Smooth muscle cell (in vitro differentiated cells): ENCODE results near the gene GBP3. TPM values are rescaled to one million over a fixed set of nuclear protein-coding genes. Genes with fewer than 3 reads are reported as not detected.
"Not testable (repeated sequence)": the region's sequence is repeated elsewhere in the genome, so short reads cannot be mapped to it uniquely, and the experiment has no call there.

Source experiments
- DNase-seq: peaks from one replicate; lab custom pipeline; 2025; ENCODE audit not compliant: unreplicated experiment; lab: John Stamatoyannopoulos, UW
- H2AFZ ChIP-seq: fragments of 200-600 bp; sonication (generic); 2 replicates; pipeline ENCODE4 v1.6.0; 2016; ENCODE audit warnings: antibody characterized with exemption, low read depth, mild to moderate bottlenecking
- H3F3A ChIP-seq: fragments of 200-600 bp; sonication (generic); 2 replicates; pipeline ENCODE4 v1.6.0; 2017; ENCODE audit warnings: antibody characterized with exemption, low read depth
- H3K27ac ChIP-seq: fragments of 200-600 bp; sonication (generic); 2 replicates; pipeline ENCODE4 v1.5.1; 2016; ENCODE audit warnings: low read depth, mild to moderate bottlenecking
- H3K27me3 ChIP-seq: fragments of 200-600 bp; sonication (generic); 2 replicates; pipeline ENCODE4 v1.6.1; 2016; ENCODE audit warnings: low read depth, mild to moderate bottlenecking
- H3K36me3 ChIP-seq: fragments of 200-600 bp; sonication (generic); 2 replicates; pipeline ENCODE4 v1.5.1; 2016; ENCODE audit warnings: low read depth
- H3K4me1 ChIP-seq: fragments of 200-600 bp; sonication (generic); 2 replicates; pipeline ENCODE4 v1.5.1; 2016; ENCODE audit warnings: low read depth
- H3K4me2 ChIP-seq: fragments of 200-600 bp; sonication (generic); 2 replicates; pipeline ENCODE4 v1.6.0; 2016; ENCODE audit warnings: mild to moderate bottlenecking
- H3K4me3 ChIP-seq: fragments of 200-600 bp; sonication (generic); 2 replicates; pipeline ENCODE4 v1.5.1; 2016; ENCODE audit warnings: mild to moderate bottlenecking
- H3K79me2 ChIP-seq: fragments of 200-600 bp; sonication (generic); 2 replicates; pipeline ENCODE4 v1.6.0; 2016; ENCODE audit warnings: low read depth, mild to moderate bottlenecking
- H3K9ac ChIP-seq: fragments of 200-600 bp; sonication (generic); 2 replicates; pipeline ENCODE4 v1.6.0; 2016; ENCODE audit warnings: low read depth
- H3K9me3 ChIP-seq: fragments of 200-600 bp; sonication (generic); replicated peaks from 2 replicates; pipeline ENCODE4 v1.5.1; 2016; ENCODE audit warnings: low read depth
- H4K20me1 ChIP-seq: fragments of 200-600 bp; sonication (generic); 2 replicates; pipeline ENCODE4 v1.6.0; 2016; ENCODE audit warnings: low read depth
- WGBS: methylation state at CpG from one replicate; pipeline ENCODE4 v1.1.7; 2016; ENCODE audit warnings: low lambda C conversion rate; 5-methylcytosine and 5-hydroxymethylcytosine counted together
- polyA plus RNA-seq: library from polyadenylated mRNA; unstranded; fragments of >200 nt; fragmentation: Nextera tagmentation; extraction: Ambion mirVana; gene quantifications from 2 replicates; pipeline ENCODE4 v1.2.1, GENCODE V29; 2016
- total RNA-seq: library from RNA; depleted of rRNA; stranded (reverse); fragments of >200 nt; gene quantifications from 2 replicates; pipeline ENCODE4 v1.2.3, GENCODE V29; 2014
- TF ChIP-seq, protein P1 (sequence below): fragments of 200-600 bp; sonication (generic); IDR thresholded peaks from 2 replicates; pipeline ENCODE4 v1.5.1; 2017; ENCODE audit warnings: borderline replicate concordance, mild to moderate bottlenecking, antibody characterized with exemption; ENCODE audit not compliant: insufficient read depth, poor library complexity, severe bottlenecking

GBP3 gene
- total and polyA plus RNA-seq, 2 experiments from 2014 or later = 6.9 to 18.6 TPM

- H4K20me1 ChIP-seq, H3K79me2 ChIP-seq, H3K9ac ChIP-seq, H3K9me3 ChIP-seq, H3K4me2 ChIP-seq, H3K27ac ChIP-seq, H3K27me3 ChIP-seq, H2AFZ ChIP-seq, DNase-seq, H3K4me1 ChIP-seq, H3K4me3 ChIP-seq, H3F3A ChIP-seq: not testable (repeated sequence)
- H3K36me3 ChIP-seq = peaks cover 13% of the 10 kb centered on the region
- WGBS = 70% methylated on average over 2 of the region's 4 CpGs
Observed at GRCh38 chr1:89049187-89049586, 26.5 kb upstream of the GBP3 start.

DNA sequence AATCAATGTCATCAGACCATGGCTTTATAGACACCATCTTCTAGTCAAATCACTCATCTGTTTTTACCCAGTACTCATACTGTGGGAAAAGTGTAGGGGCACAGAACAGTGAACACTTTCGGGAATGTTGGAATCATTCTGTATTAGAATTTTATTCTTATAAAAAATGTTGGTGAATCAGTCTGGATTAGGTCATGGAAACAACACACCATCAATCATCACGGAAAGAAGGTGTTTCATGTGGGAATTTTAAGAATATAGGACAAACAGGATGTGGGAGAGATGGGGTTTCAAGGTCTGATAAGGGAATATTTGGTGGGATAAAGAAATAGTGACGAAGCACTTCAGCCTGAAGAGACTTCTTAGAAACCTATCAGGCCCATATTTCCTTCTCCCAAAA is 25.1 kb upstream of the GBP3 start:
- peak overlapping the region; percentile 54 for H3K27ac ChIP-seq
- no peaks in the 10 kb centered on the region for H3K79me2 ChIP-seq

DNA sequence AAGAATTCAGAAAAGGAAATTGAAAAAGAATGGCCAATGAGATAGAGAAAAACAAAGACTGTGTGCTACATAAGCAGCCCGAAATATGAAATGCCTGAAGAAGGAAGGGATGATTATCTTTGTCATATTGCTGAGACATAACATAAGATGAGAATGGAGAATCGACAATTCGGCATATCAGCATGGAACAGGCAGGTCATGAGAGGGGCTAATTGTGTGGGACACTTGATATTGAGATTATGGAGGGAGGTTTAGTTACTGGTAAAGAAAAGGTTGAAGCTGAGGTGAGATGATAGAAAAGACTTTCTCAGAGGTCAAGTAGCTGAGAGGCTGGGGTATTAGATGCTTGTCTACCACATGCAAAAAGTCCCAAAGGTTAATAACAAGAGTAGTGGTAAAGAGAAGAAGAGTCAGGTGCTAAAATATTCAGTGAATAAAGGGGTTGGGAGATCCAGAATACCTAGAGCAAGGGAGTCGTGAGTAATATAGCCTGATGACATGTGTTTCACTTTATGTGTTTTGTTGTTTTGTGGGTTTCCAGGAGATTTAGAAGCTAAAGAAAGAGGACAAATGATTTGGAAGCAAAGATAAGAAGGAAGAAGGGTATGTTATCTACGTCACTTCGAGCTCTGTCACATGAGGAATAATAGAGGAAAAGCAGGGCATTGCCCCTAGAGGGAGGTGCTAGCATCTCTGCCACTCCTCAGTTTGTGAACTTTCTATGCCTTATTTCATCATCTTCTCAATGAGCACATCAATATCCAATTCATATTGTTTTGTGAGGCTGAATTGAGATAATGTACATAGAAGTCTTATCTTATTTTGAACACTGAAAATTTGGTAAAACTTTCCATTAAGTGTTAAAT is 23.9 kb upstream of the GBP3 start:
- not testable (repeated sequence) for H4K20me1 ChIP-seq, H3K9me3 ChIP-seq, H3K27ac ChIP-seq, H3K4me3 ChIP-seq, H3F3A ChIP-seq, H2AFZ ChIP-seq, H3K36me3 ChIP-seq, H3K79me2 ChIP-seq, H3K9ac ChIP-seq, H3K4me1 ChIP-seq, H3K4me2 ChIP-seq, DNase-seq, H3K27me3 ChIP-seq
- WGBS = 83% methylated on average over 6 of the region's 6 CpGs

More for the DNA sequence above, 25.1 kb upstream of the GBP3 start:
- TF ChIP-seq, protein P1, sequence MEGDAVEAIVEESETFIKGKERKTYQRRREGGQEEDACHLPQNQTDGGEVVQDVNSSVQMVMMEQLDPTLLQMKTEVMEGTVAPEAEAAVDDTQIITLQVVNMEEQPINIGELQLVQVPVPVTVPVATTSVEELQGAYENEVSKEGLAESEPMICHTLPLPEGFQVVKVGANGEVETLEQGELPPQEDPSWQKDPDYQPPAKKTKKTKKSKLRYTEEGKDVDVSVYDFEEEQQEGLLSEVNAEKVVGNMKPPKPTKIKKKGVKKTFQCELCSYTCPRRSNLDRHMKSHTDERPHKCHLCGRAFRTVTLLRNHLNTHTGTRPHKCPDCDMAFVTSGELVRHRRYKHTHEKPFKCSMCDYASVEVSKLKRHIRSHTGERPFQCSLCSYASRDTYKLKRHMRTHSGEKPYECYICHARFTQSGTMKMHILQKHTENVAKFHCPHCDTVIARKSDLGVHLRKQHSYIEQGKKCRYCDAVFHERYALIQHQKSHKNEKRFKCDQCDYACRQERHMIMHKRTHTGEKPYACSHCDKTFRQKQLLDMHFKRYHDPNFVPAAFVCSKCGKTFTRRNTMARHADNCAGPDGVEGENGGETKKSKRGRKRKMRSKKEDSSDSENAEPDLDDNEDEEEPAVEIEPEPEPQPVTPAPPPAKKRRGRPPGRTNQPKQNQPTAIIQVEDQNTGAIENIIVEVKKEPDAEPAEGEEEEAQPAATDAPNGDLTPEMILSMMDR = no peak
- DNase-seq = no peak
- Histone ChIP-seq H3K27me3 (no peaks in the 10 kb centered on the region), H3K4me1 (no peaks in the 10 kb centered on the region), H3K9ac (no peak overlapping the region), H3F3A (no peaks in the 10 kb centered on the region), H3K36me3 (peaks cover 4% of the 10 kb centered on the region), H3K4me2 (no peak overlapping the region), H2AFZ (no peak overlapping the region), H3K9me3 (no peaks in the 10 kb centered on the region), H3K4me3 (no peak overlapping the region), H4K20me1 (no peaks in the 10 kb centered on the region)
- WGBS = 57% methylated on average over 3 of the region's 3 CpGs

- Histone ChIP-seq H3K4me2 (no peak overlapping the region), H2AFZ (no peak overlapping the region), H3K4me3 (no peak overlapping the region), H3K79me2 (no peaks in the 10 kb centered on the region), H3K9ac (no peak overlapping the region), H3K27ac (no peak overlapping the region), H4K20me1 (no peaks in the 10 kb centered on the region), H3K36me3 (no peaks in the 10 kb centered on the region), H3K4me1 (no peaks in the 10 kb centered on the region), H3F3A (no peaks in the 10 kb centered on the region), H3K9me3 (no peaks in the 10 kb centered on the region), H3K27me3 (no peaks in the 10 kb centered on the region)
- 85% methylated on average over 2 of the region's 2 CpGs for WGBS
- TF ChIP-seq, protein P1 = no peak
- DNase-seq = no peak
Observed at GRCh38 chr1:89044970-89045721, 22.5 kb upstream of the GBP3 start.
